PFSK-1 (cell line): Measurements from ENCODE around the gene MRPS18A.

Source experiments
- FOXP2 ChIP-seq: optimal IDR thresholded peaks from 2 replicates; pipeline ENCODE3; 2011; ENCODE audit warnings: borderline replicate concordance, control low read depth, inconsistent platforms; ENCODE audit not compliant: insufficient read depth; ENCODE audit errors: extremely low read length, extremely low read depth
- POLR2AphosphoS5 ChIP-seq: IDR thresholded peaks from 2 replicates; pipeline ENCODE4 v1.6.1; 2012; ENCODE audit warnings: low read depth, mild to moderate bottlenecking, control low read depth, low read length, moderate library complexity
- SIN3A ChIP-seq: IDR thresholded peaks from 2 replicates; pipeline ENCODE4 v1.6.1; 2012; ENCODE audit warnings: mild to moderate bottlenecking, low read length, moderate library complexity, borderline replicate concordance; ENCODE audit not compliant: insufficient read depth
- TAF1 ChIP-seq: IDR thresholded peaks from 2 replicates; pipeline ENCODE4 v1.6.1; 2012; ENCODE audit warnings: low read length, control low read depth, borderline replicate concordance; ENCODE audit not compliant: insufficient read depth
- TF ChIP-seq, protein P1 (sequence below), 2 experiments: IDR thresholded peaks; 2 replicates each; pipeline versions ENCODE4 v1.6.1 to v1.8.0; 2011 to 2012; ENCODE audit warnings: low read depth in 2 of 2, low read length in 2 of 2, control low read depth in 1 of 2, inconsistent platforms in 1 of 2, mild to moderate bottlenecking in 1 of 2, moderate library complexity in 1 of 2; ENCODE audit not compliant: insufficient read depth in 1 of 2

MRPS18A gene

DNA sequence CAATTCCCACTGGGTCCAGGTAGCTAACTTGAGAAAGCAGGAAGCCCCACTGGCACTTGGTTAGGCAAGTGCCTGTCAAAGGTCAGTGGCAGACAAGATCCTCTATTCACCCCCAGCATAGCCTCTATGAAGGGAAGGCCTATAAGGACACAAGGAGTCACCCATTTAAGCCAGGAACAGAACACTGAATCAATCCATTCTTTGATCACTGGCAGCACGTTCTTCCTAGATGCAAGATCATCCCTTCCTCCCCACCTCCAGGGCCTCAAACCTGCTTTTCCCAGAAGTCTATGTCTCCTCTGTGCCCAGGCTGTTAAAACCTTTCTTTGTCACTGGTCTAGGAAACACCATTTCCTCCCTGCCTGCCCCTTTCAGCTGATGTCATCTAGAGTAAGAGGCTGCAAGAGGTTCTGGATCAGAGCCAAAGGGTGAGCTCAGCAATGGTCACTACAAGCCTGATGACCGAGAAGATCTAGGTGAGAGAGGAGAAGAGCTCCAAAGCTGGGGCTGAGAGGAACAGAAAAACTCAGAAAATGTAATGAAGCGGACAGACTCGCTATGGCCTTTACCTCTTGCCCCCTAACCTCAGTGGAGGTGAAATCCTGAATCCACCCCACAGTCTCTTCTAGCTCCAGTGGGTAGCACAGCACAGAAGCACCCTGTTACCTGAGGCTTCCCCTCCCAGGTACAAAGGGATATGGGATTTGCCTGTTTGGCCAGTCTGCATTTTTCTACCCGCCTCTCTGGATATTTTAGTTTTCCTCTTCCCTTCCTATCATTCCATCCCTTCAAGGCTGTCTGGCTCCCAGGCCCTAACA is 60.4 kb downstream of the MRPS18A start:
- TF ChIP-seq POLR2AphosphoS5 = peak; percentile 63
- TF ChIP-seq FOXP2 = no peak
- peak; percentile 75; the same call in 1 of the 2 replicates for TF ChIP-seq SIN3A

GRCh38 chr6:43625393-43625992 is 62.1 kb downstream of the MRPS18A start:
- TF ChIP-seq TAF1 (no peak), POLR2AphosphoS5 (no peak), SIN3A (no peak), FOXP2 (no peak)
- TF ChIP-seq, protein P1, sequence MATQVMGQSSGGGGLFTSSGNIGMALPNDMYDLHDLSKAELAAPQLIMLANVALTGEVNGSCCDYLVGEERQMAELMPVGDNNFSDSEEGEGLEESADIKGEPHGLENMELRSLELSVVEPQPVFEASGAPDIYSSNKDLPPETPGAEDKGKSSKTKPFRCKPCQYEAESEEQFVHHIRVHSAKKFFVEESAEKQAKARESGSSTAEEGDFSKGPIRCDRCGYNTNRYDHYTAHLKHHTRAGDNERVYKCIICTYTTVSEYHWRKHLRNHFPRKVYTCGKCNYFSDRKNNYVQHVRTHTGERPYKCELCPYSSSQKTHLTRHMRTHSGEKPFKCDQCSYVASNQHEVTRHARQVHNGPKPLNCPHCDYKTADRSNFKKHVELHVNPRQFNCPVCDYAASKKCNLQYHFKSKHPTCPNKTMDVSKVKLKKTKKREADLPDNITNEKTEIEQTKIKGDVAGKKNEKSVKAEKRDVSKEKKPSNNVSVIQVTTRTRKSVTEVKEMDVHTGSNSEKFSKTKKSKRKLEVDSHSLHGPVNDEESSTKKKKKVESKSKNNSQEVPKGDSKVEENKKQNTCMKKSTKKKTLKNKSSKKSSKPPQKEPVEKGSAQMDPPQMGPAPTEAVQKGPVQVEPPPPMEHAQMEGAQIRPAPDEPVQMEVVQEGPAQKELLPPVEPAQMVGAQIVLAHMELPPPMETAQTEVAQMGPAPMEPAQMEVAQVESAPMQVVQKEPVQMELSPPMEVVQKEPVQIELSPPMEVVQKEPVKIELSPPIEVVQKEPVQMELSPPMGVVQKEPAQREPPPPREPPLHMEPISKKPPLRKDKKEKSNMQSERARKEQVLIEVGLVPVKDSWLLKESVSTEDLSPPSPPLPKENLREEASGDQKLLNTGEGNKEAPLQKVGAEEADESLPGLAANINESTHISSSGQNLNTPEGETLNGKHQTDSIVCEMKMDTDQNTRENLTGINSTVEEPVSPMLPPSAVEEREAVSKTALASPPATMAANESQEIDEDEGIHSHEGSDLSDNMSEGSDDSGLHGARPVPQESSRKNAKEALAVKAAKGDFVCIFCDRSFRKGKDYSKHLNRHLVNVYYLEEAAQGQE (IDR thresholded peaks at IDR 0.05; ENCODE audit: insufficient read depth in 1 of 2, low read depth in 2 of 2, low read length in 2 of 2) = no peak

DNA sequence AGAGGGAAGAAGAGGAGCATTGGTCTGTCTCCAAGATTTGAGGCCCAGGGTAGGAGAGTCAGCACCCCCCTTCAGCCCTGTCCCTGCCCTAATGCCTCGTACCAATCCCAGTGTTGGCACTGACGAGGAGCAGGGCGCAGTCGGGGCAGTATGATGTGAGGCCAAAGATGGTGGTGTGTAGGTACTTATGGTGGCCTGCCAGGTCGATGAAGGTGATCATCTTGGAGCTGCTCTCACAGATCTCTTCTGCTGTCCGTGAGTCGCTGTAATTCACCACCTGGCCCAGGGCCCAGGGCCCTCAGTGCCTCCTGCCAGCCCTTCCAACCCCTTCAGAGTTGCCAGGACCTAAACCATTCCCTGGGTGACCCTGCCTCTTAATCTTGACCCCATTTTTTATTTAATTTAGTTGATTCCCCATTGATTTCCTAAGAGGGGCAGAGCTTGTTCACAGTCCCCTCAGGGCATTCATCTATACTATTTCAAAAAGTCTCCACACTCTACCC is 62.8 kb downstream of the MRPS18A start:
- no peak for TF ChIP-seq POLR2AphosphoS5

DNA sequence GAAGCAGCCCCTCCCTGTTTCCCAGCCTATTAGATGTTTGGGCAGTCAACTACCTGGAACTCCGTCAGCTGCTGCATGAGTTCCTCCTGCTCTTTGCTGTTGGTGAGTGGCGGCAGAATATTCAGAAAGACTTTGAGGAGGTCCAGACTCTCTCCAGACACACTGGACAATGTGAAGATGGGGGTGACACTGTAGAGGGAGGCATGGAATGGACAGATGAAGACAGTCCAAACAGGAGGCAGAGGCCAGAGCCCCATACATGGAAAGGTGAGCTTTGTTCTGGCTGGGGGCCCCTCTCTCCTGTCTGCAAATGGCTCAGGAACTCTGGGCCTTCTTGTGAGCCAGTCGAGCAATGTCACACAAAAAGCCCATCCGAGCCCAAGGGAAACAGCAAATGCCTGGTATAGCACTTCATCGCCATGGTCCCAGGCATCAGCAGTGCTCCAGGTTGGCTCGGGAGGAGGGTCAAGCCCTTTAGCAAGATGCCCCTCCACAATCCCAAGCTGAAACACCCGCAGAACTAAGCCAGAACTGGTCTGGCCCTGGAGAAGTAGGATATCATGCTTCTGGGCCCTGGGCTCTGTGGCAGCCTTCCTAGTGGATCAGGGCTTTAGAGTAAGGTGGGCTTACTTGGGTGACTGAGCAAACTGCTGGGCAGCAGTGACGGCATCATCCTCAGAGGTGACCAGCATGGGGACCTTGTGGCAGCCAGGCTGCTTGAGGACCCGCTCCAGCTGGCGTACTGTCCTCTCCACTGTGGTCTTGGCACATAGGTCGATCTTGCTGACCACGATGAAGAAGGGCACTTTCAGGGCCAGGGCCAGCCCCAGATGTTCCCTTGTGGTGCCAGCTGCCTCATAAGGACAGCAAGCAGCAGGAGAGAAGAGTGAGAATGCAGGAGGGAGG is 63.5 kb downstream of the MRPS18A start:
- TF ChIP-seq POLR2AphosphoS5 (no peak), TAF1 (no peak), FOXP2 (no peak), SIN3A (no peak)
- TF ChIP-seq, protein P1 (IDR thresholded peaks at IDR 0.05; ENCODE audit: insufficient read depth in 1 of 2, low read depth in 2 of 2, low read length in 2 of 2) = no peak

DNA sequence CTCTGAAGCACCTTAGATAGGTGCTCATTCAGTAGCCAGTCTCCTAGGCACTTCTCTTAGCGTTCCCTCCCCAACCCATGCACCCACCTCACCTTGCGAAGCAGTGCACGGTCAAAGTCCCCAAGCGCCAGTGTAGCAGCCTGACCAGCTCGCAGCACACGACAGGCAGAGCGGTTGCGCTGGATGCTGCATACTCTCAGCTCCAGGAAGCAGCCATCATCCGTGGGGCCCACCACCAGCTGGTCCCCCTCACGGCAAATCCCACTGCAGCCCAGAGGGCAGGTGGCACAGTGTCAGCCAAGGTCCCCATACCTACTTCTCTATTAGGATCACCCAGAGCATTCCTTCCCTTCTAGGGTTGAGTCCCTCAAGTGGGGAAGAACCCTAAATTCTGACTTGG is 65.0 kb downstream of the MRPS18A start:
- TF ChIP-seq, protein P1 (IDR thresholded peaks at IDR 0.05; ENCODE audit: insufficient read depth in 1 of 2, low read depth in 2 of 2, low read length in 2 of 2) = no peak
- TF ChIP-seq TAF1 (no peak), SIN3A (no peak), POLR2AphosphoS5 (no peak), FOXP2 (no peak)

- TF ChIP-seq, protein P1 (IDR thresholded peaks at IDR 0.05; ENCODE audit: insufficient read depth in 1 of 2, low read depth in 2 of 2, low read length in 2 of 2) = no peak
- TF ChIP-seq TAF1 (no peak), POLR2AphosphoS5 (no peak), SIN3A (no peak), FOXP2 (no peak)
These were observed 65.8 kb downstream of the MRPS18A start for GRCh38 chr6:43621836-43622180.
